ENCODE results near the gene ZNF841. TPM values are rescaled to one million over a fixed set of nuclear protein-coding genes. Genes with fewer than 3 reads are reported as not detected.

ZNF841 gene
- total and polyA plus RNA-seq, 2 of the 13 experiments (the other 11 are each of a cell fraction or from before 2014, with no cell fraction given), result 6.2 to 14.2 TPM

- no peak for TF ChIP-seq TEAD2 (CRISPR knock-in tag; IDR thresholded peaks at IDR 0.05)
- TF ChIP-seq ZNF841 (CRISPR knock-in tag; IDR thresholded peaks at IDR 0.05; ENCODE audit: borderline replicate concordance), result no peak
- TF ChIP-seq ZNF292 (CRISPR knock-in tag; IDR thresholded peaks at IDR 0.05; ENCODE audit: borderline replicate concordance, low read depth), result no peak
- no peak for TF ChIP-seq GMEB1 (CRISPR knock-in tag; IDR thresholded peaks at IDR 0.05; ENCODE audit: borderline replicate concordance)
- TF ChIP-seq TRIM24 (CRISPR knock-in tag; IDR thresholded peaks at IDR 0.05), result 0 out of 2 replicates have a peak, but pooled peaks have one; percentile 56
- no peak for TF ChIP-seq FOXA1 (IDR thresholded peaks at IDR 0.05)
- TF ChIP-seq FOXA1 (CRISPR knock-in tag; IDR thresholded peaks at IDR 0.05), result no peak
- no peak for TF ChIP-seq ZNF768 (CRISPR knock-in tag; IDR thresholded peaks at IDR 0.05)
- no peak for TF ChIP-seq RELA (CRISPR knock-in tag; IDR thresholded peaks at IDR 0.05)
- no peak for TF ChIP-seq ZKSCAN5 (CRISPR knock-in tag; IDR thresholded peaks at IDR 0.05)
- TF ChIP-seq ZNF567 (CRISPR knock-in tag; IDR thresholded peaks at IDR 0.05; ENCODE audit: borderline replicate concordance), result no peak
- peak; percentile 65 for TF ChIP-seq ARID5B (CRISPR knock-in tag; IDR thresholded peaks at IDR 0.05)
- no peak for TF ChIP-seq TIGD3 (CRISPR knock-in tag; IDR thresholded peaks at IDR 0.05; ENCODE audit: borderline replicate concordance)
- no peak for TF ChIP-seq PTBP1 (IDR thresholded peaks at IDR 0.05; ENCODE audit: low read depth, low read length, poor library complexity, severe bottlenecking)
- 0 out of 2 replicates have a peak, but pooled peaks have one; percentile 40 for TF ChIP-seq MAFF (IDR thresholded peaks at IDR 0.05; ENCODE audit: low read depth, low read length)
- TF ChIP-seq MEIS2 (CRISPR knock-in tag; IDR thresholded peaks at IDR 0.05), result peak; percentile 66; the same call in 1 of the 2 replicates
- no peak for TF ChIP-seq TCF12 (IDR thresholded peaks at IDR 0.05)
- no peak for TF ChIP-seq TCF12 (CRISPR knock-in tag; IDR thresholded peaks at IDR 0.05)
- no peak for TF ChIP-seq CAMTA2 (CRISPR knock-in tag; IDR thresholded peaks at IDR 0.05; ENCODE audit: borderline replicate concordance)
Measured at GRCh38 chr19:52099497-52100138, 4.1 kb upstream of the ZNF841 start (continued).

All from HepG2 (cell line).